Loucy (cell line): ENCODE measurements around the gene PLEKHH1.

Experiments used
- H2AFZ ChIP-seq: fragments of 200-600 bp; sonication (generic); 2 replicates; pipeline ENCODE4 v1.6.0; 2016; ENCODE audit warnings: antibody characterized with exemption, mild to moderate bottlenecking, low read length, moderate library complexity
- H3F3A ChIP-seq: fragments of 200-600 bp; 2 replicates; pipeline ENCODE4 v1.6.0; 2016; ENCODE audit warnings: antibody characterized with exemption, low read depth, mild to moderate bottlenecking
- H3K27me3 ChIP-seq: fragments of 200-600 bp; sonication (generic); 2 replicates; pipeline ENCODE4 v1.6.1; 2014; ENCODE audit warnings: low read length, mild to moderate bottlenecking; ENCODE audit not compliant: insufficient read depth, poor library complexity, severe bottlenecking
- H3K36me3 ChIP-seq: fragments of 200-600 bp; sonication (generic); 2 replicates; pipeline ENCODE4 v1.6.1; 2016; ENCODE audit warnings: low read length; ENCODE audit not compliant: insufficient read depth
- H3K4me1 ChIP-seq: fragments of 200-600 bp; sonication (generic); 2 replicates; pipeline ENCODE4 v1.5.1; 2014; ENCODE audit warnings: low read length, mild to moderate bottlenecking; ENCODE audit not compliant: insufficient read depth, poor library complexity, severe bottlenecking
- H3K4me2 ChIP-seq: fragments of 200-600 bp; sonication (generic); 2 replicates; pipeline ENCODE4 v1.6.0; 2014; ENCODE audit warnings: antibody characterized with exemption, low read length, low read depth, mild to moderate bottlenecking; ENCODE audit not compliant: poor library complexity, severe bottlenecking
- H3K4me3 ChIP-seq: fragments of 200-600 bp; sonication (generic); 2 replicates; pipeline ENCODE4 v1.5.1; 2014; ENCODE audit warnings: low read length, mild to moderate bottlenecking, mixed read lengths; ENCODE audit not compliant: poor library complexity, severe bottlenecking
- H3K79me2 ChIP-seq: fragments of 200-600 bp; sonication (generic); 2 replicates; pipeline ENCODE4 v1.6.1; 2014; ENCODE audit warnings: low read length; ENCODE audit not compliant: insufficient read depth
- H3K9ac ChIP-seq: fragments of 200-600 bp; sonication (generic); 2 replicates; pipeline ENCODE4 v1.6.0; 2014; ENCODE audit warnings: mild to moderate bottlenecking, low read depth, low read length, moderate library complexity; ENCODE audit not compliant: poor library complexity, severe bottlenecking
- H3K9me2 ChIP-seq: fragments of 200-600 bp; sonication (generic); replicated peaks from 2 replicates; pipeline ENCODE4 v1.6.1; 2016; ENCODE audit warnings: low read depth, low read length, mixed read lengths
- H3K9me3 ChIP-seq: fragments of 200-600 bp; sonication (generic); 2 replicates; pipeline ENCODE4 v1.6.1; 2014; ENCODE audit warnings: mild to moderate bottlenecking, antibody characterized with exemption, low read length, low read depth; ENCODE audit not compliant: insufficient read depth
- H4K20me1 ChIP-seq: fragments of 200-600 bp; sonication (generic); 2 replicates; pipeline ENCODE4 v1.6.0; 2014; ENCODE audit warnings: antibody characterized with exemption, low read length, mild to moderate bottlenecking; ENCODE audit not compliant: insufficient read depth, poor library complexity, severe bottlenecking
- EZH2phosphoT487 ChIP-seq: fragments of 200-600 bp; IDR thresholded peaks from 2 replicates; pipeline ENCODE4 v1.6.1; 2018; ENCODE audit warnings: antibody characterized with exemption, mild to moderate bottlenecking, moderate library complexity, borderline replicate concordance
- TF ChIP-seq, protein P1 (sequence below): fragments of 200-600 bp; sonication (generic); conservative IDR thresholded peaks from 2 replicates; pipeline ENCODE4 v1.5.1; 2014; ENCODE audit warnings: mild to moderate bottlenecking, antibody characterized with exemption, low read length

The PLEKHH1 gene

DNA sequence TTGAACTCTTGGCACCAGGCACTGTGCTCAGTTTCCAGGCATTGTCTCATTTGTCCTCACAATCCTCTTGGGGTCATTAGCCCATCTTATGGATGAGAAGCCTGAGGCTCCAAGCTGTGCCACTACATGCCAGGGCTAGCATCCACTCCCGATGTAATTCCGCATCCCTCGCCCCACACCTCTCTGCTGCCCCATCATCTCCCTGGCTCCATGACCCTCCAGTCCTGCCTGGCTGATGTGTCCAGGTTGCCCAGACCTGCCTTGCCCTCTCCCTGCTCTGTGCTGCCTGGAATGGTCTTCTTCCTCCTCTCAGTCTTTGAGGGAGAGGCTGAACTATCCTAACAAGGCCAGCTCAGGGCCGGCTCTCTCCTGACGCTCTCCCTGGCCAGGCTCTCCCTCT lies 39.5 kb downstream of the PLEKHH1 start:
- TF ChIP-seq, protein P1, sequence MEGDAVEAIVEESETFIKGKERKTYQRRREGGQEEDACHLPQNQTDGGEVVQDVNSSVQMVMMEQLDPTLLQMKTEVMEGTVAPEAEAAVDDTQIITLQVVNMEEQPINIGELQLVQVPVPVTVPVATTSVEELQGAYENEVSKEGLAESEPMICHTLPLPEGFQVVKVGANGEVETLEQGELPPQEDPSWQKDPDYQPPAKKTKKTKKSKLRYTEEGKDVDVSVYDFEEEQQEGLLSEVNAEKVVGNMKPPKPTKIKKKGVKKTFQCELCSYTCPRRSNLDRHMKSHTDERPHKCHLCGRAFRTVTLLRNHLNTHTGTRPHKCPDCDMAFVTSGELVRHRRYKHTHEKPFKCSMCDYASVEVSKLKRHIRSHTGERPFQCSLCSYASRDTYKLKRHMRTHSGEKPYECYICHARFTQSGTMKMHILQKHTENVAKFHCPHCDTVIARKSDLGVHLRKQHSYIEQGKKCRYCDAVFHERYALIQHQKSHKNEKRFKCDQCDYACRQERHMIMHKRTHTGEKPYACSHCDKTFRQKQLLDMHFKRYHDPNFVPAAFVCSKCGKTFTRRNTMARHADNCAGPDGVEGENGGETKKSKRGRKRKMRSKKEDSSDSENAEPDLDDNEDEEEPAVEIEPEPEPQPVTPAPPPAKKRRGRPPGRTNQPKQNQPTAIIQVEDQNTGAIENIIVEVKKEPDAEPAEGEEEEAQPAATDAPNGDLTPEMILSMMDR: no peak
- TF ChIP-seq EZH2phosphoT487: no peak
- no peaks in the 10 kb centered on the region for H3K36me3 ChIP-seq
- H4K20me1 ChIP-seq: no peaks in the 10 kb centered on the region
- H3K4me1 ChIP-seq: no peaks in the 10 kb centered on the region
- no peaks in the 10 kb centered on the region for H3K79me2 ChIP-seq
- no peak overlapping the region for H3K9ac ChIP-seq
- H2AFZ ChIP-seq: no peak overlapping the region
- no peak overlapping the region for H3K4me3 ChIP-seq
- H3F3A ChIP-seq: no peaks in the 10 kb centered on the region
- H3K27me3 ChIP-seq: no peaks in the 10 kb centered on the region
- H3K9me2 ChIP-seq: no peaks in the 10 kb centered on the region
- no peaks in the 10 kb centered on the region for H3K9me3 ChIP-seq
- no peak overlapping the region for H3K4me2 ChIP-seq

DNA sequence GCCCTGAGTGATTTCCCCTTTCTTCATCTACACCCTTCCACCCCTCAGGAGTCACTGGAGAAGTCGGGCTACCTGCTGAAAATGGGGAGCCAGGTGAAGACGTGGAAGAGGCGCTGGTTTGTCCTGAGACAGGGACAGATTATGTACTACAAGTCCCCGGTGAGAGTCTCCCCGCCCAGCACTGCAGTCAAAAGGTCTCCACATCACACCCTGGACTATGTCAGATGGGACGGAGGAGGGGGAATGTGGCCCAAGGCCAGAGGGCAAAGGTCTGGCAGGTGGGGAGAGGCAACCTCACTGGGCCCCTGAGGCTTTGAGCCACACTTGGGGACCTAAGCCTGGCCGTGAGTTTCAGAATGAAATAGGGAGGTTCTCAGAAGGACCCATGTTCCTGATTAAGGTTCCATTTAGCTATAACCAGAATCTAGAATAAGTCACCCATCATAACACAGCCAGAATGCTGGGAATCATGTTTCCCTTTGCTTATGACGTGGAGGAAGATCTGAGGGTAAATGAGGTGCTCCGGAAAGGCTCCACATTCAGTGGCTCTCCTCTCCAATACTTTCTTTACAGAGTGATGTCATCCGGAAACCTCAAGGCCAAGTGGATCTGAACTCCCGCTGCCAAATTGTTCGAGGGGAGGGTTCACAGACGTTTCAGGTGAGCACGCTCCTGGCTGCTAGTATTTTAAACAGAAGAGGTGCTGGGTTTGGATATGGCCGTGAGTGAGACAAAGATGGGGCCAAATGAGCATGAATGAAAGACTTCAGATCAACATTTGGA lies 40.3 kb downstream of the PLEKHH1 start:
- H4K20me1 ChIP-seq: no peaks in the 10 kb centered on the region
- H3F3A ChIP-seq: no peaks in the 10 kb centered on the region
- no peaks in the 10 kb centered on the region for H3K4me1 ChIP-seq
- no peaks in the 10 kb centered on the region for H3K9me3 ChIP-seq
- H3K4me2 ChIP-seq: no peak overlapping the region
- H3K9me2 ChIP-seq: no peaks in the 10 kb centered on the region
- no peaks in the 10 kb centered on the region for H3K79me2 ChIP-seq
- H2AFZ ChIP-seq: no peak overlapping the region
- no peak overlapping the region for H3K4me3 ChIP-seq
- TF ChIP-seq EZH2phosphoT487: no peak
- TF ChIP-seq, protein P1: no peak
- H3K36me3 ChIP-seq: no peaks in the 10 kb centered on the region
- H3K27me3 ChIP-seq: no peaks in the 10 kb centered on the region
- H3K9ac ChIP-seq: no peak overlapping the region

DNA sequence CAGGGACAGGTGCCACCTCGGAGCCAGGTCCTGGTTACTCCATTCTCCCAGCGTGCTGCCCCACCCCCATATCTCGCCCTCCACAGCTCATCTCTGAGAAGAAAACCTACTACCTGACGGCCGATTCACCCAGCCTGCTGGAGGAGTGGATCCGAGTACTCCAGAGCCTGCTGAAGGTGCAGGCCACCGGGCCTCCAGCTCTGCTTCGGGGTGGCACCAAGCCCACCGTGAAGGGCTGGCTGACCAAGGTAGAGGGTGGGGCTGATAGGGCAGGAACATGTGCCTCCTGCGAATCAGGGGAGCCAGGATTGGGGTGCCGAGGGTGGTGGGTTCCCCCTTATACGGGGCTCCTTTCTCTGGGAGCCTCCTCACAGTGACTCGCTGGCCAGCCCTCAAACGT lies 41.1 kb downstream of the PLEKHH1 start:
- no peaks in the 10 kb centered on the region for H3K27me3 ChIP-seq
- H3K36me3 ChIP-seq: no peaks in the 10 kb centered on the region
- no peaks in the 10 kb centered on the region for H3K9me3 ChIP-seq
- H2AFZ ChIP-seq: no peak overlapping the region
- no peak overlapping the region for H3K4me2 ChIP-seq
- no peak overlapping the region for H3K9ac ChIP-seq
- H3K79me2 ChIP-seq: no peaks in the 10 kb centered on the region
- no peaks in the 10 kb centered on the region for H3K9me2 ChIP-seq
- no peaks in the 10 kb centered on the region for H4K20me1 ChIP-seq
- no peaks in the 10 kb centered on the region for H3K4me1 ChIP-seq
- no peaks in the 10 kb centered on the region for H3F3A ChIP-seq
- TF ChIP-seq EZH2phosphoT487: no peak
- TF ChIP-seq, protein P1: no peak
- H3K4me3 ChIP-seq: no peak overlapping the region
